Measurements from ENCODE around the gene APBB2. TPM values are rescaled to one million over a fixed set of nuclear protein-coding genes. Genes with fewer than 3 reads are reported as not detected.

The APBB2 gene
- total and polyA plus RNA-seq, 2 of the 8 experiments (the other 6 are each of a cell fraction or from before 2014, with no cell fraction given) = 58.7 to 59.4 TPM

GRCh38 chr4:41038304-41038703, 176.0 kb downstream of the APBB2 start:
- no peaks in the 10 kb centered on the region for H3K4me1 ChIP-seq (replicated peaks in 1 of 4; ENCODE audit: control insufficient read depth in 3 of 4, insufficient read depth in 4 of 4, low read length in 3 of 4)
- DNase-seq (ENCODE audit: low read depth in 1 of 2, low spot score in 2 of 2) = no peak
- CTCF ChIA-PET (ENCODE audit: partially characterized antibody) = interaction anchor here (0.7 to 1.3 kb wide), 2 partner anchors 15 to 133 kb away, joined by 3 to 5 read pairs; no protein-coding TSS in a partner anchor
- H3K27ac ChIP-seq (ENCODE audit: low read depth, low read length) = no peak overlapping the region
- 87% methylated on average over 2 of the region's 2 CpGs; no CpG with 5 or more reads in 1 of the 2 experiments for WGBS, 2 experiments (ENCODE audit: extremely low coverage in 1 of 2, insufficient coverage in 1 of 2, insufficient read length in 1 of 2, insufficient replicate concordance in 2 of 2, low coverage in 1 of 2, low lambda C conversion rate in 2 of 2, missing lambda C conversion rate in 1 of 2)
- H2BK120ac ChIP-seq (replicated peaks; ENCODE audit: low read depth, low read length) = no peak overlapping the region
- no peaks in the 10 kb centered on the region for H3K36me3 ChIP-seq (ENCODE audit: control insufficient read depth in 2 of 4, insufficient read depth in 4 of 4, low read length in 3 of 4)
- no peak overlapping the region for H2BK20ac ChIP-seq (ENCODE audit: low read length)
- no peak overlapping the region for H2BK5ac ChIP-seq (ENCODE audit: low read depth, low read length)
- H4K5ac ChIP-seq (ENCODE audit: insufficient read length, low read depth, low read length) = no peak overlapping the region
- no peaks in the 10 kb centered on the region; the same call in 1 of the 2 replicates for H3K23me2 ChIP-seq (ENCODE audit: low read depth, low read length)
- no peak overlapping the region for H3K14ac ChIP-seq (ENCODE audit: insufficient read length)
- H2AFZ ChIP-seq (ENCODE audit: low read length) = no peak overlapping the region
- POLR2A ChIA-PET (ENCODE audit: partially characterized antibody) = no interaction called here
- H3K9ac ChIP-seq (replicated peaks in 1 of 4; ENCODE audit: extremely low read depth in 1 of 4, low read depth in 3 of 4, low read length in 3 of 4) = no peak overlapping the region
- no peaks in the 10 kb centered on the region for H3K79me1 ChIP-seq (ENCODE audit: low read depth, low read length)
- H4K91ac ChIP-seq (replicated peaks; ENCODE audit: insufficient read length, low read length) = no peak overlapping the region
- no peak overlapping the region for H3K56ac ChIP-seq (replicated peaks; ENCODE audit: insufficient read length, low read depth, low read length)
- H3K23ac ChIP-seq (ENCODE audit: insufficient read length) = no peak overlapping the region
- no peak overlapping the region for H2AK5ac ChIP-seq (ENCODE audit: low read depth, low read length)
- H4K8ac ChIP-seq (ENCODE audit: extremely low read depth, insufficient read depth, low read length) = no peak overlapping the region
- no peaks in the 10 kb centered on the region for H4K20me1 ChIP-seq (replicated peaks in 1 of 2; ENCODE audit: control insufficient read depth in 1 of 2, insufficient read depth in 2 of 2, low read length in 2 of 2)
- no peaks in the 10 kb centered on the region for H3K79me2 ChIP-seq (ENCODE audit: control insufficient read depth in 1 of 2, insufficient read depth in 2 of 2, low read length in 2 of 2)
- no peak overlapping the region for H2BK15ac ChIP-seq (ENCODE audit: low read length)
- H3K4me3 ChIP-seq (ENCODE audit: extremely low read depth in 1 of 4, insufficient read depth in 2 of 4, low read depth in 3 of 4, low read length in 4 of 4) = no peak overlapping the region
- H3K9me3 ChIP-seq (ENCODE audit: insufficient read depth in 2 of 2, low read depth in 1 of 2, low read length in 1 of 2) = 0 out of 4 replicates have a peak, but pooled peaks cover 0 to 2% of the 10 kb centered on the region in 2 experiments
- H3K27me3 ChIP-seq (replicated peaks in 1 of 4; ENCODE audit: control insufficient read depth in 3 of 4, extremely low read depth in 1 of 4, insufficient read depth in 3 of 4, low read length in 3 of 4) = no peaks in the 10 kb centered on the region
- no peak overlapping the region for H2BK12ac ChIP-seq (ENCODE audit: low read depth, low read length)
- H3K18ac ChIP-seq (ENCODE audit: extremely low read depth, low read length) = no peak overlapping the region
- no peak overlapping the region for H3K4me2 ChIP-seq (ENCODE audit: insufficient read depth in 1 of 2, low read depth in 2 of 2, low read length in 2 of 2)
- no peak for FAIRE-seq
- no peak overlapping the region for H3K4ac ChIP-seq (replicated peaks; ENCODE audit: insufficient read length, low read depth, low read length)

Measured in H1 (cell line).